HG03571 (cell line): ENCODE data around the gene PPRC1.

Experiments
- ATAC-seq: cut with Tn5 transposase; IDR thresholded peaks from one replicate; pipeline ENCODE4 v1.9.1; 2021; ENCODE audit not compliant: unreplicated experiment

The PPRC1 gene

DNA sequence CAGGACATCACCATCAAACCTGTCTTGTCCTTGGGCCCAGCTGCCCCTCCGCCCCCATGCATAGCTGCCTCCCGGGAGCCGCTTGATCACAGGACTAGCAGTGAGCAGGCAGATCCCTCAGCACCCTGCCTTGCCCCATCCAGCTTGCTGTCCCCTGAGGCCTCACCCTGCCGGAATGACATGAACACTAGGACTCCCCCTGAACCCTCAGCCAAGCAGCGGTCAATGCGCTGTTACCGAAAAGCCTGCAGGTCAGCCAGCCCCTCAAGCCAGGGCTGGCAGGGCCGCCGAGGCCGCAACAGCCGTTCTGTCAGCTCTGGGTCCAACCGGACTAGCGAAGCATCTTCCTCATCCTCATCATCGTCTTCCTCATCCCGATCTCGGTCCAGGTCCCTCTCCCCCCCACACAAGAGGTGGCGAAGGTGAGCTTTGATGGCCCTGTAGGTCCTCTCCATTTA is 14.2 kb downstream of the PPRC1 start:
- ATAC-seq, result no peak

DNA sequence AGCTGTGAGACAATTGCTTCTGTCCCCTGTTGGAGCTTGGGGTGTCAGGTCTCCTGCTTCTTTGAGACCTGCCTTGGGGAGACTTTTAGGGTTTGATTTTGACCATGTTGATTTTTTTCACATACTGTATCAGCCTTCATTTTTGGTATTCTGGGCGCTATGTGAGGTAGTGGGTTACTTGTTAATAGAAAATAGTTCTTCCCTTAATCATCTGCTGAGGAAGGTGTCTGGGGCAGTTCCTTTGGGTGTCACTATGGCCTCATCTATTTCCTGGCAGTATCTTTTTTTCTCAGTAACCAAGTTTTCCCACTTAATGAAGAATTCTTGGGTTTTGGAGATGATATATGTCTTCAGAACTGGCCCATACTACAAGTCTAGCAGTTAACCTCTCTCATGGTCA is 14.7 kb downstream of the PPRC1 start:
- ATAC-seq, result no peak

DNA sequence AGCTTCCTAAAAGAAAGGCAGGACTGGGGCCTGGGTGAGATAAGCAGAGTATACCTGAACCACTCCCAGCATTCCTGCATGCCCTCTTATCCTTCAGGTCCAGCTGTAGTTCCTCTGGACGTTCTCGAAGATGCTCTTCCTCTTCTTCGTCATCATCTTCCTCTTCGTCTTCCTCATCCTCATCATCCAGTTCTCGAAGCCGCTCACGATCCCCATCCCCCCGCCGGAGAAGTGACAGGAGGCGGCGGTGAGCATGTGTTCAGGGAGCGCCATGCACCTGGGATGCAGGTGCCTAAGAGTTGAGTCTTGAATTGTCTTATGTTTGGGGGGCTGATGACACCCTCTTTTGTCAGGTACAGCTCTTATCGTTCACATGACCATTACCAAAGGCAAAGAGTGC is 15.4 kb downstream of the PPRC1 start:
- no peak for ATAC-seq

DNA sequence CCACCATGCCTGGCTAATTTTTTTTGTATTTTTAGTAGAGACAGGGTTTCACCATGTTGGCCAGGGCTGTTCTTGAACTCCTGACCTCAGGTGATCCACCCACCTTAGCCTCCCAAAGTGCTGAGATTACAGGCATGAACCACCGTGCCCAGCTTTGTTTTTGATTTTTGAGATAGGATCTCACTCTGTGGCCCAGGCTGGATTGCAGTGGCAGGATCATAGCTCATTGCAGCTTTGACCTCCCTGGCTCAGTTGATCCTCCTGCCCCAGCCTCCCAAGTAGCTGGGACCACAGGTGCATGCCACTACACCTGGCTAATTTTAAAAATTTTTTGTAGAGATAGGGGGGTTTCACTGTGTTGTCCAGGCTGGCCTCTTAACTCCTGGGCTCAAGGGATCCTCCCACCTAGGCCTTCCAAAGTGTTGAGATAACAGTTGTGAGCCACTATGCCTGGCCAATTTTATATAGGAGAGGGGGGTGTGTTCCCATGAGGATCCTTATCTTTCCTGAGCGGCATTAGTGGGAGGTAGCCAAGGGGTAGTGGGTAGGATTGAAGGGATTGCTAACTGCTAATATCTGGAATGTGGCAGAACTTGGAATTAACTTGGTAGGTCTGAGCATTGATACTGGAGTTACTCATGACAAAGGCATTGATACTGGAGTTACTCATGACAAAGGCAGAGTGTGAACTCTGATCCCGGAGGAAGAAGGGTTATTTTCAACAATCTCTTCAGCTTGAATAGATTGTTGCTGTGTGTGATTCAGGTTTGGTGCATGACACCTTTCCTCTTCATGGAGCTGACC is 18.3 kb downstream of the PPRC1 start:
- ATAC-seq, result no peak

DNA sequence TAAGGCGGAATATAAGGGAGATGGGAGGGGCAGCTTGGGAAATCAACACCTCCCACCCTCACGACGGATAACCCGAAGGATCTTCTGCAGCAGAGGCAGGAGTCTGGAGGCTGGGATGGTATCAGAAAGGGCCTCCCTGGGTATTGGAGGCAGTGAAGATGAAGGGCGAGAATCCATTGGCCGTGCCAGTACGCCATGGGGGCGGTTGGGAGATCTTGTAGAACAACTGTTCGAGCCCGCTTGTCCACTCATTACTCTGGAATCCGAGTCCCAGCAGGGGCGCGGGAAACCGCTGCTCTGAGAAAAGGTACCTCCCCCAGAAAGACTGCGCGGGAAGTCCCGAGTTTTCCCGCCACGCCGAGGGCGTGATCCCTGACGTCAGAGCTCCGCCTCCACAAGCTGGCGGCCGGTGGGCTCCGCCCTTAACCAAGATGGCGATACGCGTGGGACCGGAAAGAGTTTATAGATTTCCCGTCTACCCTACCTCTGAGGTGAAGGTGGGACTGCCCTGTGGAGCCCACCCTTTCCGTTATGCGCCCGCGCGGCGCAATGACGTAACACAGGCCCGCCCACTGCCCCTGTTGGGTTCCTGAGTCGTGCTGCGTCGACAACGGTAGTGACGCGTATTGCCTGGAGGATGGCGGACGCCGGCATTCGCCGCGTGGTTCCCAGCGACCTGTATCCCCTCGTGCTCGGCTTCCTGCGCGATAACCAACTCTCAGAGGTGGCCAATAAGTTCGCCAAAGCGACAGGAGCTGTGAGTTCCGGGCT is 19.1 kb downstream of the PPRC1 start, which contains the start of gene NOLC1:
Gene NOLC1 (plus strand): TSS at position 616 of the 771 bp plus-strand sequence. CDS start 22 bp downstream, at position 638.
- peak; percentile 90 for ATAC-seq

DNA sequence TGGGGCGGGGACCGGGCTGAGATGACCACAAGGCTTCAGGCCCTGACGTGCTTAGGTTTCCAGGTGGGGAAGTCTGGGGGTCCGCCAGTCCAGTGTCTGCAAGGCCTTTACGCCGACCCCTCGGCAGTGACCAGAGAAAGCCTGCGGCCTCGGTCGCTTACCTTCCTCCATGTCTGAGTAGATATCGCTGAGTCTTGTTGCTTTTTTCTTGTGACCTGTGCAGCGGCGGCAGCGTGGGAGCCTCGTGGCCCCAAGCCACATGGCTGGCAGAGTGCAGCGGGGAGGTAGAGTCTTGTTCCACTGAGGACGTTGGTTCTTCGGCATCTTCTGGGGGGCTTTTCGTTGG is 19.7 kb downstream of the PPRC1 start:
- ATAC-seq, result peak; percentile 12

DNA sequence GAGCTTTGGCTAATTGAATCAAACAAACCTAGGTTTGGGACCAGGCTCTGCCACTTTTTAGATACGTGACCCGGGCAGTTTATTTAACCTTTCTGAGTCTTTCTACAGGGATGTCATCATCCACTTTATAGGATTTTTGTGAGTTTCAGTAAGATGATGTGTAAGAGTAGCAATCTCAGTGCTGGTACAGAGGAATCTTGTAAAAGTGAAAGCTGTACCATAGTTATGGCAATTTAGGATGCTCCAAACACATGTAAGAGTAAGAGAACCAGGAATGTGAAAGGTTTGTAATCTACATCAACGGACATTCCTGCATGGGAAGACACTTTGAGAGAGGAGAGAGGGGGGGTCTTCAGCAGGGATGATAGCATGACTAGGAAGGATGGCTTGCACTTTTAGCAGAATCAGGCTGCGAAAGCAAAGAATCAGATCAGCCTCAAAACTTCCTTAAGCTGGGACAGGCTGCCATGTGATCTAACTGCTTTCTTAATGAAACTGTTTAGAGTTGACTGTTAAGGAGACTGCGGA is 20.3 kb downstream of the PPRC1 start:
- no peak for ATAC-seq

DNA sequence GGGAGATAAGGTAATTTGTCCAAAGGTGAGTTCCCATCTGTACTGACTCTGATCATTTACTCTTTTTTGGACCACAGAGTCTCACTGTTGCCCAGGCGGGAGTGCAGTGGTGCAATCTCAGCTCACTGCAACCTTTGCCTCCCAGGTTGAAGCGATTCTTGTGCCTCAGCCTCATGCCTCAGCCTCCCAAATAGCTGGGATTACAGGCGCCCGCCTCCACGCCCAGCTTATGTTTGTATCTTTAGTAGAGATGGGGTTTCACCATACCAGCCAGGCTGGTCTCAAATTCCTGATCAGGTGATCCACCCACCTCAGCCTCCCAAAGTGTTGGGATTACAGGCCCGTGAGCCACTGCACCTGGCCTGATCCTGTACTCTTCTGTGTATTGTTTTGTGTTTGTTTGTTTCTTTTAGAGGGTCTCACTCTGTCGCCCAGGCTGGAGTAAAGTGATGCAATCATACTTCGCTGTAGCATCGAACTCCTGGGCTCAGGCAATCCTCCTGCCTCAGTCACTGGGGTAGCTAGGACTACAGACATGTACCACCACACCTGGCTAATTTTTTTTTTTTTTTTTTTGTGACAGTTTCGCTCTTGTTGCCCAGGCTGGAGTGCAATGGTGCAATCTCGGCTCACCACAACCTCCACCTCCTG is 21.8 kb downstream of the PPRC1 start:
- no peak for ATAC-seq

DNA sequence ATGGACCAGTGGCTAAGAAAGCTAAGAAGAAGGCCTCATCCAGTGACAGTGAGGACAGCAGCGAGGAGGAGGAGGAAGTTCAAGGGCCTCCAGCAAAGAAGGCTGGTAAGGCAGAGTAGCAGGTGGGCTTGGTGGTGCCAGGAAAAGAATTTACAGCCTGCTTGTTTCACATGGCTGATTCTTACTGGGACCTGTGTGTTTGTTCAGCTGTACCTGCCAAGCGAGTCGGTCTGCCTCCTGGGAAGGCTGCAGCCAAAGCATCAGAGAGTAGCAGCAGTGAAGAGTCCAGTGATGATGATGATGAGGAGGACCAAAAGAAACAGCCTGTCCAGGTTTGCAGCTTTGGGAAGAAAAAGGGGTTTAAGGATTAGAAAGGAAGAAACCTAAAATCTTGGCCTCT is 24.4 kb downstream of the PPRC1 start:
- no peak for ATAC-seq

DNA sequence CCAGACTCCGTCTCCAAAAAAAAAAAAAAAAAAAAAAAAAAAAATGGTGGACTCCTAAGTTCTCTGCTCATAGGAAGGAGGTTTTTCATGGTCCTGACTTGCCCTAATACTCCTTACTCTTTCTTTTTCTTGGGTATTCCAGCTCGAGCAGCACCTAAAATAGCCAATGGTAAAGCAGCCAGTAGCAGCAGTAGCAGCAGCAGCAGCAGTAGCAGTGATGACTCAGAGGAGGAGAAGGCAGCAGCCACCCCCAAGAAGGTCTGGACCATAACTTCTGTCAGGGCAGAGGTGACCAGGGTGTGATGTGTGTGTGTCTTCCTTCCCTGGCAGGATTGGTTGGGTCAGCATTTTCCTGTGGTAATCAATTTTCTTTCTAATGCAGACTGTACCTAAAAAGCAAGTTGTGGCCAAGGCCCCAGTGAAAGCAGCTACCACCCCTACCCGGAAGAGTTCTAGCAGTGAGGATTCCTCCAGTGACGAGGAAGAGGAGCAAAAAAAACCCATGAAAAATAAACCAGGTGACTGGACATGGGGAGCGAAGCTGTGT is 26.3 kb downstream of the PPRC1 start:
- no peak for ATAC-seq

DNA sequence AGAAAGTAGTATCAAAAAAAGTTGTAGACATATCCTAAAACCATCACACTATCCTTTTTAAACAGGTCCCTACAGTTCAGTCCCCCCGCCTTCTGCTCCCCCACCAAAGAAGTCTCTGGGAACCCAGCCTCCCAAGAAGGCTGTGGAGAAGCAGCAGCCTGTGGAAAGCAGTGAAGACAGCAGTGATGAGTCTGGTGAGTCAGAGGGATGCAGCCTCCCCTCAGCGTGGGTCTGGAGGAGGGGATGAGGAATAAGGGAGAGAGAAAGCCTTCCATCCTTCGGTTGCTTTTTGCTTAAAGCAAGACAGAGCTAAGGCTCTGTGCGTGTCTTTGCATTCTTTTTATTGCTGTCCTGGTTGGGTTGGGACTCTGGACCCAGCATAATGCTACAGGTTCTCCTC is 27.0 kb downstream of the PPRC1 start:
- ATAC-seq, result no peak

DNA sequence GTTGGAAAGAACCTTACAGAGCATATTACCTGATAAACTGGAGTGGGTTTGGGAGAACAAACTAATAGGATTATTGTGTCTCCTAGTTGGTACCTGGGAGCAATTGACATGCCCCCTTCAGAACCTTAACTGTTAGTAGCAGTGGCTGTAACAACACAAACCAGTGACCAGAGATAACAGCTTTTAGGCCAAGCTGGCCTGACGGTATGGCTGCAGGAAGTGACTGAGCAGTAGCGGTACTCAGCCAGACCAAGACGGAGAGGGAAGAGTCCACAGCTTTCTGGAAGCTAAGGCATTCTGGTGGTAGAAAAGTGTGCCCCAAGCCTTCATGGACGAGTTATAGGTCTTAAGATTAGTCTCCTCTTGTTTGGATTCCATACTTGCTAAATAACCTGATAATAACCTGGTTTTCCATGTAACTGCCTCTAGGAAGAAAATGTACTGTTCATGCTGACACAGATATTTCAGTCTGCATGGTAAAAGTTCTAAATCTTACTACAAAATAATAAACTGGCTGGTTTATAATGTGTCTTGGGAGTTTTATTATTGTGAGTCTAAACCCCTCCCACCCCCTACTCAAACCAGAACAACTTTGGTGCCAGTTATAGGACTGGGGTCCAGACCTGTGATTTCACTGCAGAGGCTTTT is 30.6 kb downstream of the PPRC1 start:
- no peak for ATAC-seq

DNA sequence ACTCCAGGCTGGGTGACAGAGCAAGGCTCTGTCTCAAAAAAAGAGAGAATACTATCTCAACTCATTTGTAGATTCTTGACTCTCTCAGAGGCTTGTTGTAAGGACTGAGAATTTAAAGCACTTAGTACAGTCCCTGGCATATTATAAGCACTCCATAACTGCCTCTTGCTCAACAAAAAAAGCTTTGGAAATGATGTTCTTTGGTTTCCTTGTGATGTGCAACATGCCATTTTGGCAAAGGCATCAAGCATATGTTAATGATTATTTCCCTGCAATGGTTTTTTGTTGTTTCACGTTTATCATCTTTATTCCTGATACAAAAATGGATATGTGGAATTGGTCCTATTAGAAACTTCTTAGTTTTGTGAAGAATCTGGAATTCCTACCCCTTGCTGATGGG is 35.0 kb downstream of the PPRC1 start:
- no peak for ATAC-seq

DNA sequence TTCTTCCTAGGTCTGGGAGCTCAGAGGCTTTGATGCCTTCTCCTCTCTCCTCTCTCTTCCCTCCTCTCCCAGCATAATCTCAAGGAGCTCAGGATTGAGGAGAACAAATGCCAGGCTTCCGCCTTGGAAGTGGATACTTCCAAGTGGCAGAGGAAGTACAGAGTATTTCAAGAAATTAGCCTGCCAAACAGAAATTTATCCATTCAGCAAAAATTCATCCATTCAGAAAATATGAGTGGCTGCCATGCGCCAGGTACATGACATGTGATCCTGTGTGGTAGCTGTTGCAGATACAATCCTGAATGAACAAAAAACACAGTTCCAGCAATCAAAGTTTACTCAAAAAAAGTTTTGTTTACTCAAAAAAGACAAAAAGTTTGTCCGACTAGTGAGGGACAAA is 37.8 kb downstream of the PPRC1 start:
- ATAC-seq, result no peak

DNA sequence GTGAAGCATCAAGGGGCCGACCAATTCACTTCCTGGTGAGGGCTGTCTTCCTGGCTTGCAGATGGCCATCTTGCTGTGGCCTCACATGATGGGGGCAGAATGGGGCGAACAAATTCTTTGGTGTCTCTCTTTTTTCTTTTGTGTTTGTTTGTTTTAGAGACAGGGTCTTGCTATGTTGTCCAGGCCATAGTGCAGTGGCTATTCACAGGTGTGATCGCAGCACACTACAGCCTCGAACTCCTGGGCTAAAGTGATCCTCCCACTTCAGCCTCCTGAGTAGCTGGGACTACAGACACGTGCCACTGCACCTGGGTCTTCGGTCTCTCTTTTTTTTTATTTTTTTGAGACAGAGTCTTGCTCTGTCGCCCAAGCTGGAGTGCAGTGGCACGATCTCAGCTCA is 39.4 kb downstream of the PPRC1 start:
- no peak for ATAC-seq

DNA sequence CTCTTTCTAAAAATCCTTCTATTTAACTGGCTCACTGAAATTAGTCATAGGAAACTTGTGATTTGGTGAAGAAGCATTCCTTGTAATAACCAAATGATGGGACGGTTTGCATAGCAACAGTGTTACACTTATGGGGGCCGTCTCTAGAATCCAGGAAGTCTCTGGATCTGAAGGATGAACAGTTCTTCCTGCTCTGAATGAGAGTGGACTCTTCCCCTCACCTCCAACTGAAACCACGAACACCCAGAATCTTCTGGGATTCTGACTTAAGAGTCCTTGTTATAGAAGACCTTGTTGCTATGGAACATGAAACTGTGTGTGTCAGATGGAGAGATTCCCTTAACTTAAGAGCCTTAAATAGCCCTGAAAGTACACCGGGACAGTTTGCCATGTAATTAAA is 42.6 kb downstream of the PPRC1 start:
- no peak for ATAC-seq

DNA sequence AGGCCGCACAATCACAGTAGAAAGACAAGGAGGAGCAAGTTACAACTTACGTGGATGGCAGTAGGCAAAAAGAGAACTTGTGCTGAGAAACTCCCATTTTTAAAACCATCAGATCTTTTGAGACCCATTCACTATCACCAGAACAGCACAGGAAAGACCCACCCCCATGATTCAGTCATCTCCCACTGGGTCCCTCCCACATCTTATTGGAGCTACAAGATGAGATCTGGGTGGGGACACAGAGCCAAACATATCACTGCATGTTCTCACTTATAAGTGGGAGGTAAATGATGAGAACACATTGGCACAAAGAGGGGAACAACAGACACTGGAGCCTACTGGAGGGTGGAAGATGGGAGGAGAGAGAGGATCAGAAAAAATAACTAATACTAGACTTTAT is 51.8 kb downstream of the PPRC1 start:
- no peak for ATAC-seq

DNA sequence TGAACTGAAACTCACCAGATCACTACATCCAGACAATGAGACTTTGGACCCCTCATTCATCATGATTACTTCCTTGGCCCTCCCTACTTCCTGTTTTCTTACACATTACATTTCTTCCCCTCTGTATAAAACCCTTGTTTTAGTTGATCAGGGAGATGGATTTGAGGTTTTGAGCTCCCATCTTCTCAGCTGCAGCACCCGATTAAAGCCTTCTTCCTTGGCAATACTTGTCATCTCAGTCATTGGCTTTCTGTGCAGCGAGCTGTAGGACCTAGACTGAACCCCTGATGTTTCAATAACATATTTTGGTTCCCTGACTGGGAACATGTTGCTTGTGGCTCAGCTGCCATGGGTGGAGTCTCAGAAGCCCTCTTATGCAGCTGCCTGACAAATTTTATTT is 52.4 kb downstream of the PPRC1 start:
- no peak for ATAC-seq

DNA sequence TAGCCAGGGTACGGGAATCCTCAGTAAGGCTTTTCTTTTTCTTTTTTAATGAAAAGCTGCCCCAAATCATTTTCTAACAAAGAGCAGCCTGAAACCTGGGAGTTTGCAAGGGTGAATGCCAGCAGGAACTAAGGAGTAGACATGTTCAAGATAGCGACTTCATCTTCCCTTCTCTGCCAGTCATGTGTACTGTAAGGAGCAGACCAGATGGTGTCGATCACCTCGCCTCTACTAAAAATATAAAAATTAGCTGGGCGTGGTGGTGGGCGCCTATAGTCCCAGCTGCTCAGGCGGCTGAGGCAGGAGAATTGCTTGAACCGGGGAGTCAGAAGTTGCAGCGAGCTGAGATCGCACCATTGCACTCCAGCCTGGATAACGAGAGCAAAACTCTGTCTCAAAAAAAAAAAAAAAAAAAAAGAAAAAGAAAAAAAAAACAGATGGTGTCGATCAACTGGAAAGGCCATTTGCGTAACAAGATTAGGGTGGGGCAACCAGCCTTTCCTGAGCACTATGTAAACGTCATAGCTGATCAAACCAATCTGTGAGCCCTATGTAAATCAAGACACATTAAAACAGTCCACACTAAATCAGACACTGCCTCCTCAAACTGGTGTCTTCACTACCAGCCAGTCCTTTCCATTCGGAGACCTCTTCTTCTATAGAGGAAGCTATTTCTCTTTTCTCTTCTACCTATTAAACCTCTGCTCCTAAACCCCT is 53.1 kb downstream of the PPRC1 start:
- ATAC-seq, result no peak

DNA sequence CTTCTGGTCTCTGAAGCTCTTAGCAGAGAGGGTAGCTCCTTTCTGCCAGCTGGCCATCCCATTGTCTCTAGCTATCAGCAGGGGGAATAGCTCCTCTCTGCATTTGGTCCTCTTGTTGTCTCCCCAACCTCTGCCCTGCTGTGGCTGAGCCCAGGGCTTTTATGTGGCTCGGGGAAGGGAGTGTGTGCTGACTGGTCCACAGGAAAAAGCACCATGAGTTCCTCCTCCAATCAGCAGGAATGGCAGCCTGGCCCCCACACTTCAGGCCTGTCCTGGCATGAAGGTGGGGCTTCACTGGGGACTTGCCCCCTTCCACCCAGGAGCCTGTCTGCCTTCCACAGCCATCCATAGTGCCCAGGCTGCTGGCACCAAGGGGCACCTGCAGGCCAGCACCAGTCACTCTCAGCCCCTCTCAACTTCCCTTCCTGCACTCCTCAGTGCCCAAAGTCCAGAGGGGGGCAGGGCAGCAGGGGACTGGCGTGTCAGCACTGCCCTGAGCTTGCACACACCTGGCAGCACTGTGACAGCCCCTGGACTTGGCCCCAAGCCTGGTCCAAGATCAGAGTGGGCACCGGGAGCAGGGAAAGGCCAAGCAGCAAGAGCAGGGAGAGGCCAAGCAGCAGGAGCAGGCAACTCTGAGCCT is 55.6 kb downstream of the PPRC1 start:
- ATAC-seq, result no peak
